CD1c-positive myeloid dendritic cell (primary cell): ENCODE results near the gene USP6.
A peak's percentile ranks its signal among the peaks of the same experiment; 100 is the strongest.
"Not testable (repeated sequence)": the region's sequence is repeated elsewhere in the genome, so short reads cannot be mapped to it uniquely, and the experiment has no call there.

Experiments used
- DNase-seq: peaks from one replicate; pipeline ENCODE4 v3.0.0-alpha.2; 2016; ENCODE audit errors: extremely low spot score

USP6 gene

DNA sequence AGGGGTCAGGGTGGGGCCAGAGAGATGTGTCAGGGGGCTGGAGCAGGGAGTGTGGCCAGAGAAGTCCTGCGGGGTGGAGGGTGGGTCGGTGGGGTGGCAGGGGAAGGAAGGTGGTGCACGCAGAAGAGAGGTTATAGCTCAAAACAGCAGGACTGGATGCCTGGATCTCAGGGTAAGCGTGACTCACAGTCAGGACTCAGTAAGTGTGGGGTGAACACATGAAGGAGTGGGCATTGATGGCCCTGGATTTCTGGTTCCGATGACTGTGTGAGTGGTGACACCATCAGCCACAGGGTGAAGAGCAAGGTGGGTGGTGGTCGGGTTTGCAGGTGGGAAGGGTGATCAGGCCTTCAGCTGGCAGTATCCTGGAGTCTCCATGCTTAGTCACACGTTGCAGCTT, 6.2 kb downstream of the USP6 start:
- not testable (repeated sequence) for DNase-seq

GRCh38 chr17:5122586-5123342, 6.9 kb downstream of the USP6 start:
- DNase-seq: peak; percentile 33

GRCh38 chr17:5123343-5124124, 7.7 kb downstream of the USP6 start:
- no peak for DNase-seq

GRCh38 chr17:5124125-5124760, 8.4 kb downstream of the USP6 start:
- DNase-seq: not testable (repeated sequence)

GRCh38 chr17:5124896-5125295, 9.1 kb downstream of the USP6 start:
- DNase-seq: not testable (repeated sequence)

DNA sequence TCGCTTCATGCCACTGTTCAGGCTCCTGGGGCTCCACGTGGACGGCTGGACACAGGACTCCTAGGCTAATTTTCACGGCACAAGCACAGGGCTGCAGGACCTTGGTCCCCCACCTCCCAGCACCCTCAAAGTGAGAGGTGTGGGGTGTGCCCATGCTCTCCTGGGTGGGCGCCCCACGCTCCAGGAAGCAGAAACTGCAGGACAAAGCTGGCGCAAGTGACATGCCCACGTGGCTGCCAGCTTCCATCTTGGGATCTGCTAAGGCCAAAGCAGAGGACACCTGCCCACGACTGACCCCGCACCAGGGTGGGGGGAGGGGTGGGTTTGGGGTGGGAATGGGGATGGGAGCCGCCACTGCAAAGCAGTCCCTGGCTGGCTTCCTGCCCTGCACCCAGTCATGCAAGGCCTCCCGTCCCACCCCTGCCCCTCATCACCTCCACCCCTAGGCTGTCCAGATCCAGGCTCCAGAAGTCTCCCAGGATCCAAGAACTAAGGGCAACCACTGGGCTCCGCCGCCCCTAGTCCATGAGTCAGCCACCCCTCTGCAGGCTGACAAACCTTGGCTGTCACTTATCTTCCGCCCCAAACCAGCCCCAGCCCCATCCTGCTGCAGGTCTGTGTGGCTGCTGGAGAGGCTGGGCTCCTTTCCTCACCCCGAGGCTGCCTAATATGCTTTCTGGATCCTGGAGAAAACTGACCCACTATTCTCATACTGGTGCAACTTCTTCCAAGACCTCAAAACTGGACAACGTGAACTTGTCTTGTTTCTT, 11.1 kb downstream of the USP6 start:
- no peak for DNase-seq

DNA sequence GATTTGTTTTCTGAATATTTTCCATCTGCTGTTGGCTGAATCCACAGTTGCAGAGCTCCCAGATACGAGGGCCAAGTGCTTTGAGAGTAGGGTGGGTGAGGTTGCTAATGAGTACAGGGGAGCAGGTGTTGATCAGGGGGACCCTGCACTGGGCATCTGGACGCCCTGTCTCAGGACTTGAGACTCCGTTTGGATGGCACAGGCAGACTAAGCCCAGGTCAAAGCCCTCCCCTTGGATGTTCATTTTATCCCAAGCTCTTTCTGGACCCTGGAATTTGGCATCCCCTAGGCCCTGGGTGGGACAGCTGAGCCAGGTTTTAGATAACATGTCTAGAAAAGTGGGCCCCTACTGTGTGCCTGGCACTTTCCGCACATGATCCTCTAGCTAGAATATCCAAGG, 12.1 kb downstream of the USP6 start:
- no peak for DNase-seq

GRCh38 chr17:5128387-5128786, 12.6 kb downstream of the USP6 start:
- not testable (repeated sequence) for DNase-seq

- no peak for DNase-seq
Measured at GRCh38 chr17:5128905-5129535, 13.2 kb downstream of the USP6 start.

- not testable (repeated sequence) for DNase-seq
Measured at GRCh38 chr17:5129770-5130169, 13.9 kb downstream of the USP6 start.

DNA sequence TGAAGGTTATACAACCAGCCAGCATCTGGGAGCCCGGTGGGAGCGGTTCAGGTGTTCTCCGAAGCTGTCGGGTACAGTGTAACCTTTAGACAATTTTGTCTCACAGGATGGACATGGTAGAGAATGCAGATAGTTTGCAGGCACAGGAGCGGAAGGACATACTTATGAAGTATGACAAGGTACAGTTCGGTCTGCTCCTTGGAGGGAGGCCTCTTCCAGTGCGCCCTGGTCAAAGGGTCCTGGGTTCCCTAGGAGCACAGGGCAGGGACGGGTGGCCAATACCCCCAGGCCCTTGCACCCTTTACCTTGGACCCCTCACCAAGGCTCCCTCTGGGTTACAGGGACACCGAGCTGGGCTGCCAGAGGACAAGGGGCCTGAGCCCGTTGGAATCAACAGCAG, 14.4 kb downstream of the USP6 start:
- not testable (repeated sequence) for DNase-seq

DNA sequence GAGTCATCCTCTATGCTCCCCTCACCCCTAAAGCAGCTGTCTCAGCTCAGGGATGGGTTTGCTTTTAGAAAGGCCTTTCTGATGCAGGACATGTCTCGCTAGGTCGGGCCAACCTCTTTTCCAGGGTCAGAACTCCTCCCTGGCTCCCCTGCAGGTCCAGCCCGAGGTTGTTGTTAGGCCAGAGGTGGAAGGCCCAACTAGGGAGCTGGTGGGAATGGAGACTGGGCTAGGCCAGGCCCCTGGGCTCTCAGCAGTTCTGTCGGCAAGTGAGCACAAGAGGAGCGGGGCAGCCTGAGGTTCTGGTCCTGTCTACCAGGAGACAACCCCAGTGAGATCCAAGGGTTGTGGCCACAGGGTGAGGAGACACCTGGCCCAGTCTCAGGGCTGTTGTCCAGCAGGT, 14.9 kb downstream of the USP6 start:
- DNase-seq: not testable (repeated sequence)

DNA sequence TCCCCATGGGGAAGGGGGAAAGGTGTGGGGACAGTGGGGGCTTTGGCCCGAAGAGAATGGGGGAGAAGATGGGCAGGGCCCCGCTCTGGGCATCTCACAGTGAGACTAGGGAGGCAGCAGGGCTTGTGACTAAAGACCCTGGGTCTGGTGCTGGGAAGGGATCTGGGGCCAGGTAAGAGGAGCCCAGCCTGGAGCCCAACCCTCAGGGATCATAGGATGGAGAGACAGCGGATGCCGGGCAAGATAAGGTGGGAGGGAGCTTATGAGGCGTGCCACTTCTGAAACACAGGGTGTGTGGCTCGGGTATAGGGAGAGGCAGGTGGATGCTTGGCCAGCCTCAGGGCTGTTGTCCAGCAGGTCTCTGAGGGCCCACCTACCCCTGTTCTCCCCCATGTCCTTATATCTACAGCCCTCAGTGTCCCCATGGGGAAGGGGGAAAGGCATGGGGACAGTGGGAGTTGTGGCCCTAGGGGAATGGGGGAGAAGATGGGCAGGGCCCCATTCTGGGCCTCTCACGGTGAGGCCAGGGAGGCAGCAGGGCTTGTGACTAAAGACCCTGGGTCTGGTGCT, 15.4 kb downstream of the USP6 start:
- DNase-seq: no peak

DNA sequence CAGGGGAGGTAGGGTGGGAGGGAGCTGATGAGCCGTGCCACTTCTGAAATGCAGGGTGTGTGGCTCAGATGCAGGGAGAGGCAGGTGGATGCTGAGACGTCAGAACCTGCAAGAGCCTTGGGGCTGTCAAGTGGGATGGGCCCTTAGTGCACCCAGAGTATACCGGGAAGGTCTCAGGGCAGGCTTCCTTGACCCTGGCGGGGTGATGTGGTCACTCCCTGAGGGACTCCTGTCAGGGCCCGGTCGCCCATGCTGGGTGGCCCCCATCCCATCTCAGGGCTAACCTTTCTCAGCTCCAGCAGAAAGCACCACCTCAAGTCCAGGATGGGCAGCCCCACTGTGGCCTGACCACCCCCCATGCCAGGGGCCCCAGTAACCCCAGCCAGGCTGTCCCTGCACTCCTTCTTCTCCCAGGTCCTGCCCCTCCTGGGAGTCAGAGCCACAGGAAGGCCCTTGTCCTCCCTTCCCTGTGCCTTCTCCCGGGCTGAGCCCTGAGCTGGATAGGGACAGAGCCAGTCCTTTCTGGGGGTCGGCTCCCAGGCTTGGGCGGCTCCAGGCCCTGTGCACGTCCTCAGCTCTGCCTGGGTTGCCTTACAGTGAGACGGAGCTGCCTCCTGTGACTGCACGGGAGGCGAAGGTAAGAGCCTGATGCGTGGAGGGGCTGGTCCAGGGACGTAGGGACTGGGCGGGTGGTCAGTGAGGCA, 16.1 kb downstream of the USP6 start:
- DNase-seq: not testable (repeated sequence)

DNA sequence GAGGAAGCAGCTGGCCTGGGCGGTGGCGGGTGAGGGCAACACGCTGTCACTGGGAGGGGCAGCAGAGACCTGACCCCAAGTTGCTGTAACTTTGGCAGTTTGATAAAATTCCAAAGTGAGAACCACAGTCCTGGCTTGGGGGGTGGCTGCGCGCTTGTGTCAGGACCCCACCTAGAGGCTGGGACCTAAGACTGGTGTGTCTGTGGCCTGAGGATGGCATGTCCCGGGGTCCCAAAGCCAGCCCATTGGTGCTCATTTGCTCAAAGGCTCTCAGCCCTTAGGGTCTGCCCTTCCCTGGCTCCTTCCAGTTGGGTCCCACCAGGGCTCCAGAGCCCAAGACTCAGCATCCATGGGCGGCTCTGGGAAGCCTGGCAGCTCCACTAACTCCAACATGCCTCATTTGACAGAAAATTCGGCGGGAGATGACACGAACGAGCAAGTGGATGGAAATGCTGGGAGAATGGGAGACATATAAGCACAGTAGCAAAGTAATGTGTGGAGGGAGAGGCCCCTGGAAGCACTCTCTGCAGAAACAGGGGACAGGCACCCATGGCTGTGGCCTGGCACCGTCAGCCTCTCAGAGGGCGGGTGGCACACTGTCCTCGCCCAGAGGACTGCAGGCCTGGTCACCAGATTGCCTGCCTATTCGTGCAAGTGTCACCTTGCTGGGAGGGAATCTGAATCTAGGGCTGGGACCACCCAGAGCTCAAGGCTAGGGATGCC, 16.8 kb downstream of the USP6 start:
- not testable (repeated sequence) for DNase-seq

DNA sequence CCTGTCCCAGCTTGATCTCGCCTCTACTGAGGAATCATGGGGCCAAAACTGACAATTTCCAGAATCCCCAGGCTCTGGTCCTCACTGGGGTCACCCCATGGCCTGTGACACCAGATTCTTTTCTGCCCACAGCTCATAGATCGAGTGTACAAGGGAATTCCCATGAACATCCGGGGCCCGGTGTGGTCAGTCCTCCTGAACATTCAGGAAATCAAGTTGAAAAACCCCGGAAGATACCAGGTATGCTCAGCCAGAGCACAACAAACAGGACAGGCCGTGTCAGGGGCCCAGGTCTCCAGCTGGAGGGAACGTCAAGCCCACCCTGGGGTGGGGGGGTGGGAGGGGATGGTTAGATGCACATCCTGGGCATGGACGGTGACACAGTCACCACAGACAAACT, 17.5 kb downstream of the USP6 start:
- no peak for DNase-seq

DNA sequence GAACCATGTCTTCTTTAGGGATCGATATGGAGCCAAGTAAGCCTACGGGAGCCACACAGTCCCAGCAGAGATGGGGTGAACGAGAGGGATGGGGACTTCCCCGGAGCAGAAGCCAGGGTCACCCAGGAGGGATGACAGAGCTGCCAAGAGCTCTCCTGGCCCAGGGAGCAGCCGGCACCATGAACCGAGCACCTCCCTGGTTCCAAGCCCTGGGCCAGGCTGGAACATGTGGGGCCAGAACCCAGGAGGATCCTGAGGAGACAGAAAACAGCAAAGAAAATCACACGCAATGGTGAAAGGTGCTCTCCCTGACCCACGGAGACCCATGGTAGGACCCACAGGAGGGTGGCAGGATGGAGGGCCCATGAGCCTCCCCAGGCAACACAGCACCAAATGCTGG, 18.1 kb downstream of the USP6 start:
- DNase-seq: not testable (repeated sequence)

DNA sequence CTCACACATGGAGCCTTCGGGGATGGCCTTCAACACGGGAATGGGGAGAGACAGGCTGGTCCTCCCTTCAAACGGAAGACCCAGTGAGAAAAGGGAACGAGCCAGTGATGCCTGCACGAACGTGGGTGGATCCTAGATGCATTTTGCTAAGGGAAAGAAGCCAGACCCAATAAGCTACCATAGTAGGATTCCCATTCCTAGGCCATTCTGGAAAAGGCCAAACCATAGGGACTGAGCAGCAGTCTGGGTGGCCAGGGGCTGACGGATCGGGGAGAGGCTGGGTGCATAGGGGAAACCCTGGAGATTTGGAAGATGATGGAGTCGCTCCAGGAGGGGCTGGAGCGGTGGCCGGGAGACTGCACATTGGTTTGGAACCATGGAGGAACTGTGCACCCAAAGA, 18.7 kb downstream of the USP6 start:
- not testable (repeated sequence) for DNase-seq

GRCh38 chr17:5135131-5135712, 19.4 kb downstream of the USP6 start:
- not testable (repeated sequence) for DNase-seq
